Nucleus accumbens (tissue), 56 donors: ENCODE data around the gene PCIF1.
"Not testable (repeated sequence)": the region's sequence is repeated elsewhere in the genome, so short reads cannot be mapped to it uniquely, and the experiment has no call there.

Experiments used
- DNase-seq, 56 donors: peaks; one replicate each; lab custom pipeline; 2025; lab: John Stamatoyannopoulos, UW

The PCIF1 gene

GRCh38 chr20:45981261-45981660, 46.8 kb downstream of the PCIF1 start:
- no peak for DNase-seq

GRCh38 chr20:45983279-45983743, 48.8 kb downstream of the PCIF1 start:
- DNase-seq: no peak

GRCh38 chr20:45985573-45985972, 51.1 kb downstream of the PCIF1 start:
- DNase-seq: no peak

- peak in 39 of 56 donors; percentile 3 to 78 (median 38) for DNase-seq
Measured at GRCh38 chr20:45987108-45987780, 52.8 kb downstream of the PCIF1 start.

GRCh38 chr20:45988830-45989229, 54.3 kb downstream of the PCIF1 start:
- DNase-seq: not testable (repeated sequence)

- no peak for DNase-seq
Measured at GRCh38 chr20:45991616-45992015, 57.1 kb downstream of the PCIF1 start.

- no peak for DNase-seq
Measured at GRCh38 chr20:45993197-45993951, 58.9 kb downstream of the PCIF1 start.

GRCh38 chr20:45994761-45995493, 60.4 kb downstream of the PCIF1 start:
- no peak for DNase-seq

- not testable (repeated sequence) for DNase-seq
Measured at GRCh38 chr20:45995495-45996097, 61.1 kb downstream of the PCIF1 start.

- no peak for DNase-seq
Measured at GRCh38 chr20:45997187-45997586, 62.7 kb downstream of the PCIF1 start.
